Astrocyte (in vitro differentiated cells and primary cell): ENCODE results near the gene CH25H.

Source experiments
- EZH2 ChIP-seq: IDR thresholded peaks from 2 replicates; pipeline ENCODE4 v1.6.1; 2012; ENCODE audit warnings: mild to moderate bottlenecking, low read length, inconsistent platforms; ENCODE audit not compliant: insufficient read depth
- TF ChIP-seq, protein P1 (sequence below): IDR thresholded peaks from 2 replicates; pipeline ENCODE4 v1.5.1; 2011; ENCODE audit warnings: low read depth, mild to moderate bottlenecking, inconsistent platforms, low read length, moderate library complexity; ENCODE audit not compliant: insufficient read depth

DNA sequence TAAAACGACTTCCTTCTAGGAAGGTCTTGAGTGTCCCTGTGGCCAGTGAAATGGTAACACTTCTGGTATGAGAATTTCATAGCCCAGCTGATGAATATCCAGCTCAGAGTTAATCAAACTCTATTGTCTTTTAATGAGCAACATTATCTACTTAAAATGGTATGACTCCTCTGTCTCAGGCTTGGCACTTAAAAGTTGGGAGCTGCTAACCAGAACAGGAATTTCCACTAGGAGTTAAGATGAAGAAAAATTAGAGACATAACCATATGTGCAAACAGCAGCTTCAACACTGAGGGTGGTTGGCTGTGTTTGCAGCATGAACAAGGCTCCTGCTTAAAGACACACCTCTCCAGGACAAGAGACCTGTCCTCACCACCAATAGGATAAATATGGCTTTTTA is 46.8 kb downstream of the CH25H start:
- TF ChIP-seq, protein P1, sequence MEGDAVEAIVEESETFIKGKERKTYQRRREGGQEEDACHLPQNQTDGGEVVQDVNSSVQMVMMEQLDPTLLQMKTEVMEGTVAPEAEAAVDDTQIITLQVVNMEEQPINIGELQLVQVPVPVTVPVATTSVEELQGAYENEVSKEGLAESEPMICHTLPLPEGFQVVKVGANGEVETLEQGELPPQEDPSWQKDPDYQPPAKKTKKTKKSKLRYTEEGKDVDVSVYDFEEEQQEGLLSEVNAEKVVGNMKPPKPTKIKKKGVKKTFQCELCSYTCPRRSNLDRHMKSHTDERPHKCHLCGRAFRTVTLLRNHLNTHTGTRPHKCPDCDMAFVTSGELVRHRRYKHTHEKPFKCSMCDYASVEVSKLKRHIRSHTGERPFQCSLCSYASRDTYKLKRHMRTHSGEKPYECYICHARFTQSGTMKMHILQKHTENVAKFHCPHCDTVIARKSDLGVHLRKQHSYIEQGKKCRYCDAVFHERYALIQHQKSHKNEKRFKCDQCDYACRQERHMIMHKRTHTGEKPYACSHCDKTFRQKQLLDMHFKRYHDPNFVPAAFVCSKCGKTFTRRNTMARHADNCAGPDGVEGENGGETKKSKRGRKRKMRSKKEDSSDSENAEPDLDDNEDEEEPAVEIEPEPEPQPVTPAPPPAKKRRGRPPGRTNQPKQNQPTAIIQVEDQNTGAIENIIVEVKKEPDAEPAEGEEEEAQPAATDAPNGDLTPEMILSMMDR = no peak
- TF ChIP-seq EZH2 = no peak
